Transverse colon (tissue), 4 donors: ENCODE measurements around the gene LRIG1. TPM values are rescaled to one million over a fixed set of nuclear protein-coding genes. Genes with fewer than 3 reads are reported as not detected.

Source experiments
- DNase-seq: peaks from one replicate; pipeline ENCODE4 v3.0.0-alpha.2; 2019
- H3K27ac ChIP-seq, 4 donors: fragments of 200-600 bp; sonication (generic); 2 replicates each; pipeline ENCODE4 v1.5.1; 2016 to 2018; ENCODE audit warnings: inconsistent platforms in 4 of 4
- H3K27me3 ChIP-seq: fragments of 200-600 bp; sonication (generic); 2 replicates; pipeline ENCODE4 v1.5.1; 2017; ENCODE audit warnings: inconsistent platforms
- H3K36me3 ChIP-seq, 4 donors: fragments of 200-600 bp; sonication (generic); 2 replicates each; pipeline ENCODE4 v1.5.1; 2017 to 2019; ENCODE audit warnings: inconsistent platforms in 4 of 4
- H3K4me1 ChIP-seq, 4 donors: fragments of 200-600 bp; sonication (generic); 2 replicates each; pipeline ENCODE4 v1.5.1; 2017 to 2020; ENCODE audit warnings: inconsistent platforms in 4 of 4
- H3K4me3 ChIP-seq, 4 donors: fragments of 200-600 bp; sonication (generic); 1 replicate in 1 of 4; 2 replicates in 3 of 4; pipeline versions ENCODE4 v1.5.1 to v1.6.1; 2017 to 2019; ENCODE audit warnings: inconsistent platforms in 4 of 4
- H3K9me3 ChIP-seq, 2 donors: fragments of 200-600 bp; sonication (generic); 2 replicates each; pipeline ENCODE4 v1.5.1; 2017 to 2019; ENCODE audit warnings: inconsistent platforms in 2 of 2
- CTCF ChIP-seq, 5 experiments: fragments of 200-600 bp in 3 of 5; fragments of 450-650 bp in 2 of 5; sonication (generic) in 3 of 5; IDR thresholded peaks; 1 replicate in 2 of 5; 2 replicates in 3 of 5; pipeline ENCODE4 v1.5.1; 2016 to 2017; ENCODE audit warnings: antibody characterized with exemption in 5 of 5, inconsistent platforms in 3 of 5, mild to moderate bottlenecking in 2 of 5, moderate library complexity in 1 of 5
- EP300 ChIP-seq: sonication (generic); formaldehyde crosslinking; IDR thresholded peaks from one replicate; pipeline ENCODE4 v1.6.1; 2017; ENCODE audit warnings: antibody characterized with exemption, low read depth
- POLR2A ChIP-seq: fragments of 450-650 bp; IDR thresholded peaks from one replicate; pipeline ENCODE4 v1.6.1; 2016; ENCODE audit warnings: antibody characterized with exemption, mild to moderate bottlenecking, moderate library complexity
- POLR2AphosphoS5 ChIP-seq, 3 donors: sonication (generic); formaldehyde crosslinking; IDR thresholded peaks; one replicate each; pipeline ENCODE4 v1.6.1; 2016; ENCODE audit warnings: antibody characterized with exemption in 3 of 3
- WGBS, 2 donors: methylation state at CpG; one replicate each; pipeline ENCODE4 v1.1.5; 2018; ENCODE audit warnings: low coverage in 1 of 2; 5-methylcytosine and 5-hydroxymethylcytosine counted together
- in situ Hi-C, 4 donors: fragments of 200-750 bp; cut with MboI; loops; one replicate each; pipeline versions ENCODE4 v1.15.0 to v1.15.1; 2017; ENCODE audit warnings: low sequenced_read_pairs in 3 of 4, low pct_ligation_motif_present in 1 of 4, low pct_unique_long_range_greater_than_20kb in 1 of 4
- intact Hi-C: fragments of 100-400 bp; cut with DNase I; formaldehyde crosslinking; loops from one replicate; pipeline ENCODE4 v1.15.1; 2023; ENCODE audit warnings: low total_unique reads
- total RNA-seq, 4 donors: library from RNA; depleted of rRNA; stranded (reverse); fragments of >200 nt; gene quantifications; one replicate each; pipeline ENCODE4 v1.1.0, GENCODE V29; 2016

Gene LRIG1
- total RNA-seq, 4 donors from 2014 or later = 67.2 to 87.6 (median 79.3) TPM

GRCh38 chr3:66534304-66534845 is 33.6 kb upstream of the LRIG1 start:
- intact Hi-C loops (no loop called here), in situ Hi-C loops (no loop called here)
- no peak overlapping the region for H3K27ac ChIP-seq
- TF ChIP-seq POLR2AphosphoS5 (IDR thresholded peaks at IDR 0.05) = no peak
- no peak for TF ChIP-seq EP300
- TF ChIP-seq CTCF (IDR thresholded peaks at IDR 0.05) = no peak
- no peak for TF ChIP-seq POLR2A
- DNase-seq = no peak
- H3K9me3 ChIP-seq = no peaks in the 10 kb centered on the region
- H3K27me3 ChIP-seq = no peaks in the 10 kb centered on the region
- H3K36me3 ChIP-seq = no peaks in the 10 kb centered on the region
- H3K4me1 ChIP-seq = no peaks in the 10 kb centered on the region
- H3K4me3 ChIP-seq = no peak overlapping the region
- 75 to 85% methylated on average over 4 to 6 of the region's 6 CpGs for WGBS, 2 donors

GRCh38 chr3:66532613-66533012 is 31.8 kb upstream of the LRIG1 start:
- Histone ChIP-seq H3K4me3 (no peak overlapping the region), H3K27me3 (no peaks in the 10 kb centered on the region)

GRCh38 chr3:66532160-66532587 is 31.4 kb upstream of the LRIG1 start:
- DNase-seq = no peak
- TF ChIP-seq CTCF (IDR thresholded peaks at IDR 0.05) = no peak
- TF ChIP-seq POLR2AphosphoS5 (IDR thresholded peaks at IDR 0.05) = no peak
- no peak for TF ChIP-seq EP300
- TF ChIP-seq POLR2A = no peak
- H3K27ac ChIP-seq = no peak overlapping the region
- 75 to 80% methylated on average over 1 of the region's 1 CpG for WGBS, 2 donors
- no peaks in the 10 kb centered on the region for H3K4me1 ChIP-seq
- no peaks in the 10 kb centered on the region for H3K36me3 ChIP-seq
- in situ Hi-C loops = no loop called here
- no peak overlapping the region for H3K4me3 ChIP-seq
- intact Hi-C loops = no loop called here
- H3K9me3 ChIP-seq = no peaks in the 10 kb centered on the region
- H3K27me3 ChIP-seq = no peaks in the 10 kb centered on the region

More at GRCh38 chr3:66532613-66533012, 31.8 kb upstream of the LRIG1 start:
- Histone ChIP-seq H3K36me3 (no peaks in the 10 kb centered on the region), H3K4me1 (no peaks in the 10 kb centered on the region), H3K9me3 (no peaks in the 10 kb centered on the region), H3K27ac (no peak overlapping the region)
- no peak for TF ChIP-seq CTCF (IDR thresholded peaks at IDR 0.05)
- no peak for TF ChIP-seq EP300
- no peak for TF ChIP-seq POLR2A
- TF ChIP-seq POLR2AphosphoS5 (IDR thresholded peaks at IDR 0.05) = no peak
- DNase-seq = no peak
- in situ Hi-C loops = no loop called here
- WGBS, 2 donors = 100% methylated on average over 1 of the region's 1 CpG
- intact Hi-C loops = no loop called here

GRCh38 chr3:66531256-66531655 is 30.4 kb upstream of the LRIG1 start:
- Histone ChIP-seq H3K27ac (no peak overlapping the region), H3K36me3 (no peaks in the 10 kb centered on the region), H3K9me3 (no peaks in the 10 kb centered on the region), H3K4me1 (no peaks in the 10 kb centered on the region), H3K4me3 (no peak overlapping the region), H3K27me3 (no peaks in the 10 kb centered on the region)
- in situ Hi-C loops (no loop called here), intact Hi-C loops (no loop called here)
- DNase-seq = no peak
- no peak for TF ChIP-seq EP300
- no peak for TF ChIP-seq POLR2AphosphoS5 (IDR thresholded peaks at IDR 0.05)
- no peak for TF ChIP-seq POLR2A
- 72 to 100% methylated on average over 1 of the region's 1 CpG for WGBS, 2 donors

GRCh38 chr3:66527246-66527645 is 26.4 kb upstream of the LRIG1 start:
- TF ChIP-seq EP300 (no peak), POLR2A (no peak), CTCF (IDR thresholded peaks at IDR 0.05) (no peak), POLR2AphosphoS5 (IDR thresholded peaks at IDR 0.05) (no peak)
- WGBS, 2 donors = 67 to 100% methylated on average over 1 to 4 of the region's 4 CpGs
- in situ Hi-C loops = no loop called here

More at GRCh38 chr3:66527246-66527645, 26.4 kb upstream of the LRIG1 start:
- no peaks in the 10 kb centered on the region for H3K36me3 ChIP-seq
- intact Hi-C loops = no loop called here
- H3K27ac ChIP-seq = no peak overlapping the region
- no peak for DNase-seq
- no peaks in the 10 kb centered on the region for H3K9me3 ChIP-seq
- H3K27me3 ChIP-seq = no peaks in the 10 kb centered on the region
- no peak overlapping the region for H3K4me3 ChIP-seq
- no peaks in the 10 kb centered on the region for H3K4me1 ChIP-seq
